Activated CD4-positive, alpha-beta T cell treated with anti-CD3 and anti-CD28 coated beads for 36 hours (primary cell): ENCODE measurements around the gene ZBTB43. TPM values are rescaled to one million over a fixed set of nuclear protein-coding genes. Genes with fewer than 3 reads are reported as not detected.

Experiments used
- ATAC-seq: fragments of 200-7000 bp; cut with Tn5 transposase; one replicate; pipeline ENCODE4 v1.10.0; 2021; ENCODE audit warnings: mild to moderate bottlenecking, moderate library complexity
- CTCF ChIA-PET: fragments of 350-600 bp; sonication (Branson Sonifier 250); formaldehyde crosslinking; loops from one replicate; lab custom pipeline; 2021; ENCODE audit warnings: antibody characterized with exemption; lab: Charles Lee
- POLR2A ChIA-PET: fragments of 350-600 bp; sonication (Branson Sonifier 250); formaldehyde crosslinking; loops from one replicate; lab custom pipeline; 2021; ENCODE audit warnings: antibody characterized with exemption, inconsistent platforms; lab: Charles Lee
- DNase-seq: peaks from one replicate; pipeline ENCODE4 v3.0.0-alpha.2; 2020
- H3K27ac Mint-ChIP-seq: one replicate; pipeline ENCODE4 v1.8.0; 2021; ENCODE audit warnings: mixed read lengths
- H3K27me3 Mint-ChIP-seq: one replicate; pipeline ENCODE4 v1.8.0; 2021; ENCODE audit warnings: mixed read lengths
- H3K36me3 Mint-ChIP-seq: one replicate; pipeline ENCODE4 v1.8.0; 2021; ENCODE audit warnings: low read depth, mixed read lengths
- H3K4me1 Mint-ChIP-seq: one replicate; pipeline ENCODE4 v1.8.0; 2021; ENCODE audit warnings: mixed read lengths
- H3K4me3 Mint-ChIP-seq: one replicate; pipeline ENCODE4 v1.8.0; 2021; ENCODE audit warnings: mild to moderate bottlenecking, moderate library complexity, mixed read lengths
- H3K9me3 Mint-ChIP-seq: one replicate; pipeline ENCODE4 v1.8.0; 2021; ENCODE audit warnings: low read depth, mixed read lengths
- intact Hi-C, 2 experiments: fragments of 100-400 bp; cut with DNase I in 1 of 2; cut with micrococcal nuclease in 1 of 2; formaldehyde crosslinking; loops; one replicate each; pipeline versions ENCODE4 v1.14.2 to v1.15.1; 2022 to 2024; cut with DNase I, micrococcal nuclease
- total RNA-seq, 2 experiments: library from RNA; stranded (reverse); gene quantifications; one replicate each; pipeline ENCODE4 v1.2.3, GENCODE V29; 2021

ZBTB43 gene, protein sequence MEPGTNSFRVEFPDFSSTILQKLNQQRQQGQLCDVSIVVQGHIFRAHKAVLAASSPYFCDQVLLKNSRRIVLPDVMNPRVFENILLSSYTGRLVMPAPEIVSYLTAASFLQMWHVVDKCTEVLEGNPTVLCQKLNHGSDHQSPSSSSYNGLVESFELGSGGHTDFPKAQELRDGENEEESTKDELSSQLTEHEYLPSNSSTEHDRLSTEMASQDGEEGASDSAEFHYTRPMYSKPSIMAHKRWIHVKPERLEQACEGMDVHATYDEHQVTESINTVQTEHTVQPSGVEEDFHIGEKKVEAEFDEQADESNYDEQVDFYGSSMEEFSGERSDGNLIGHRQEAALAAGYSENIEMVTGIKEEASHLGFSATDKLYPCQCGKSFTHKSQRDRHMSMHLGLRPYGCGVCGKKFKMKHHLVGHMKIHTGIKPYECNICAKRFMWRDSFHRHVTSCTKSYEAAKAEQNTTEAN
- 10 to 100 TPM; 19.3 to 23.0 TPM for total RNA-seq

DNA sequence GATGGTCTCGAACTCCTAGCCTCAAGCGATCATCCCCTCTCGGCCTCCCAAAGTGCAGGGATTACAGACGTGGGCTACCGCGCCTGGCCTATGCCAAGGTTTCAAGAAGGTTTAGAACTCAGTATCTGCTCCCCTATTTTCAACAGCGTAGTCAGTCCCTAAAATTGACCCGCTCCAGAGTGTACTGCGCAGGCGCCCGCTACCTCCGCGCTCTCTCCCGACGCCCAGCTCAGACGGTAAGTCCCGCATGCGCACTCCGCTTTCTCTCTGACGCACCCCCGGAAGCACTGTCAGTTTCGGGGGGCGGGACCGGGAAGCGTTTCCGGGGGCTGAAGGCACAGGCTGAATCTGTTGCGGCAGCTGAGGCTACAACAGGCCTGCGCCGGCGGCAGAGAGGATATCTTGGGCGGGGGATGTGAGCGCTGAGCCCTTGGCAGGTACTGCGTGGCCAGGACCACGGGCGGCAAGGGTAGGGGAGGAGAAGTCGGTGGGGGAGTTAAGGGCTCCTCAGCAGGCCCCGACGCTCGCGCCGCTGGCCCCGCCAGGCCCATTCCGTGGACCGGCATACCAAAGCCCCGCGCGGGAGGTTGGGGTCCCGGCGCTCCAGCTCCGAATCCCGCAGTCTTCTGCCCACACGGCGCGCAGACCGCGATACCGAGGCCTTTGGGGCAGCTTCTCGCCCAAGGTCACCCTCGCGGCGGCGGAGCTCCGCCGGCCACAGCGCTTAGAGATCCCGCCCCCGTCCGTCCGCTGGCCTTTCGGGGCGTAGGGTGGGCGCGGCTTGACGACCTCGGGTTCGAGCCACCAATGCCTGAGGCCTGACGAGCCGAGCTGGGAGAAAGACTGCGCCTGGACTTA lies at the start of gene ZBTB43:
TSS of gene ZBTB43 (plus strand) at position 345 of the 858 bp plus-strand sequence. CDS start 27,470 bp downstream, outside the sequence.
- ChIA-PET POLR2A (interaction anchor here (0.6 to 1.3 kb wide), 2 partner anchors 11 to 16 kb away, joined by 4 to 5 read pairs; no protein-coding TSS in a partner anchor), CTCF (interaction anchor here (0.7 to 1.3 kb wide), 4 partner anchors 15 to 627 kb away, joined by 3 to 8 read pairs (median 4); no protein-coding TSS in a partner anchor)
- ATAC-seq (peak; percentile 85), DNase-seq (peak; percentile 99)
- H3K36me3 Mint-ChIP-seq, result peaks cover 11% of the 10 kb centered on the region
- peaks cover 36% of the 10 kb centered on the region for H3K4me1 Mint-ChIP-seq
- no peaks in the 10 kb centered on the region for H3K9me3 Mint-ChIP-seq
- H3K27me3 Mint-ChIP-seq, result no peaks in the 10 kb centered on the region
- peak within 1 kb of the TSS; percentile 100 for H3K27ac Mint-ChIP-seq
- peak within 1 kb of the TSS; percentile 96 for H3K4me3 Mint-ChIP-seq
- intact Hi-C loops, result loop anchor here (1.0 to 10.0 kb wide), 11 partner anchors 14 to 1943 kb away; partner anchors contain the start of genes ZBTB34 (in 2 of the 2), ARPC5L (in 1 of the 2), HSPA5 (in 1 of the 2) and RALGPS1 (in 1 of the 2)

DNA sequence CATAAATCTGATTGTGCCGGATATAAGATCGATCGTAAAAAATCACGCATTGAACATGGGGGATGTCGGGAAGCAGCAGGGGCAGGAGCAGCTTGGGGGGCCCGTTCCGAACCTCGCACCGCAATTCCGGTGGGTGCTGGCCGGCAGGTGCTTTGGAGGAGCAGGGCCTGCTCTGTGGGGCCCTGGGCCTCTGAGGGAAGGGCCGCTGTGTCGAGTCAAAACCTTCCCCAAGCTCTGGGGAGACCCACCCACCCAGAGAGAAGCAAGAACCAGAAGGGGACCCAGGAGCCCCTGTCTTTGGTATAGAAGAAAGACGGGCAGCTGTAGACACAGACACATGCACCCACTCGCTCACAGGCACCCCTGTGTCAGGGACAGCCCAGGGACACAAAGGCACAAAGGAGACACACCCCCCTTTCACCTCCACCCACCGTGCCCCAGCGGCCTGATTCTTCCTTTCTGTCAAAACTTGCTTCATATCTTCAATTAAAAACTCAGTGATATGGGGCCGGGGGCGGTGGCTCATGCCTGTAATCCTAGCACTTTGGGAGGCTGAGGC lies 49.4 kb upstream of the ZBTB43 start:
- no peak overlapping the region for H3K4me3 Mint-ChIP-seq
- ATAC-seq, result no peak
- H3K27ac Mint-ChIP-seq, result no peak overlapping the region
- no peaks in the 10 kb centered on the region for H3K27me3 Mint-ChIP-seq
- no peaks in the 10 kb centered on the region for H3K36me3 Mint-ChIP-seq
- ChIA-PET CTCF (interaction anchor here (3.2 kb wide), 1 partner anchor 50 kb away, joined by 15 read pairs; no protein-coding TSS in a partner anchor), POLR2A (no interaction called here)
- H3K4me1 Mint-ChIP-seq, result no peaks in the 10 kb centered on the region
- H3K9me3 Mint-ChIP-seq, result no peaks in the 10 kb centered on the region
- intact Hi-C loops, result no loop called here
- no peak for DNase-seq

DNA sequence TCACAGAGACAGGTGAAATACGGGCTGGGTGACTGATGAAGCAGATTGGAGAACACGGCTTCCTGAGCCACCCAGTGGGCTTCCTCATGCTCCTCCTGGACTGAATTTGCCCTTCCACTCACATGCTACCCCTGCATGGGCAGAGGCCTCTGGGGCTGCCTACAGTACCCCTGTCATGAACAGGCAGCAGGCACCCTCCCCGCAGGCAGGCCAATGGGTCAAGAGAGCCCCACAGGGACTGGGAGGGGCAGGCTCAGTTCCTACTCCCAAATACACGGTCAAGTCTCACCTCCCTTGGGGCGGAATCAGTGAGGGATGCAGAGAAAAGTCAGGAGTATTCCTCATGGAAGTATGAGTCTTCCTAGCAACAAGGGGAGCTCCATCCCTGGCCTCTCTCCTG lies 48.6 kb upstream of the ZBTB43 start:
- no peaks in the 10 kb centered on the region for H3K27me3 Mint-ChIP-seq
- H3K36me3 Mint-ChIP-seq, result no peaks in the 10 kb centered on the region
- no peak overlapping the region for H3K27ac Mint-ChIP-seq
- no peaks in the 10 kb centered on the region for H3K9me3 Mint-ChIP-seq
- POLR2A ChIA-PET, result no interaction called here
- DNase-seq (no peak), ATAC-seq (no peak)
- H3K4me1 Mint-ChIP-seq, result no peaks in the 10 kb centered on the region
- intact Hi-C loops, result no loop called here
- no peak overlapping the region for H3K4me3 Mint-ChIP-seq
- CTCF ChIA-PET, result no interaction called here

DNA sequence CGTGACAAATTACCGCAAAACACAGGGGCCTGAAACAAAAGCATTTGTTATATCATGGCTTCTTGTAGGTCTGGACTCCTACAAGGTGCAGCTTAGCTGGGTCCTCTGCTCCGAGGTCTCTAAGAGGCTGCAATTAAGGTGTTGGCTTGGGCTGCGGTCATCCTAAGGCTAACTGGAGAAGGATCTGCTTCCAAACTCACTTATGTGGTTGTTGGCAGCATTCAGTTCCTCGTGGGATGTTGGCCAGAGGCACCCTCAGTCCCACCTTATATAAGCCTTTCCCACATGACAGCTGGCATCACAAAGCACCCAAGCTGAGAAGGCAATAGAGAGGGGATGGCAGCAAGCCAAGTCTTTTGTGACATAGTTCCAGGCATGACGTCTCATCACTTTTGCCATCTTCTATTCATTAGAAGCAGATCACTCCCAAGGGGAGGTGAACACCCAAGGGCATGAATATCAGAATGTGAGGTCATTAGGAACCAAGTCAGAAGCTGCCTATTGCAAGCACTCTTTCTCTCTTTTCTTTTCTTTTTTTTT lies 47.9 kb upstream of the ZBTB43 start:
- ATAC-seq (no peak), DNase-seq (no peak)
- no peaks in the 10 kb centered on the region for H3K36me3 Mint-ChIP-seq
- CTCF ChIA-PET, result interaction anchor here (0.6 kb wide), 1 partner anchor 800 kb away, joined by 4 read pairs; no protein-coding TSS in a partner anchor
- no peaks in the 10 kb centered on the region for H3K9me3 Mint-ChIP-seq
- intact Hi-C loops, result no loop called here
- no peaks in the 10 kb centered on the region for H3K27me3 Mint-ChIP-seq
- no peak overlapping the region for H3K4me3 Mint-ChIP-seq
- no peak overlapping the region for H3K27ac Mint-ChIP-seq
- no peaks in the 10 kb centered on the region for H3K4me1 Mint-ChIP-seq
- POLR2A ChIA-PET, result no interaction called here

GRCh38 chr9:126758916-126759585 lies 45.8 kb upstream of the ZBTB43 start:
- H3K9me3 Mint-ChIP-seq, result no peaks in the 10 kb centered on the region
- no peak overlapping the region for H3K27ac Mint-ChIP-seq
- DNase-seq (no peak), ATAC-seq (no peak)
- H3K4me1 Mint-ChIP-seq, result no peaks in the 10 kb centered on the region
- H3K4me3 Mint-ChIP-seq, result no peak overlapping the region
- H3K36me3 Mint-ChIP-seq, result no peaks in the 10 kb centered on the region
- POLR2A ChIA-PET, result no interaction called here
- no peaks in the 10 kb centered on the region for H3K27me3 Mint-ChIP-seq
- intact Hi-C loops, result no loop called here
- CTCF ChIA-PET, result interaction anchor here (0.5 to 2.6 kb wide), 5 partner anchors 10 to 640 kb away, joined by 3 to 10 read pairs (median 5); no protein-coding TSS in a partner anchor

DNA sequence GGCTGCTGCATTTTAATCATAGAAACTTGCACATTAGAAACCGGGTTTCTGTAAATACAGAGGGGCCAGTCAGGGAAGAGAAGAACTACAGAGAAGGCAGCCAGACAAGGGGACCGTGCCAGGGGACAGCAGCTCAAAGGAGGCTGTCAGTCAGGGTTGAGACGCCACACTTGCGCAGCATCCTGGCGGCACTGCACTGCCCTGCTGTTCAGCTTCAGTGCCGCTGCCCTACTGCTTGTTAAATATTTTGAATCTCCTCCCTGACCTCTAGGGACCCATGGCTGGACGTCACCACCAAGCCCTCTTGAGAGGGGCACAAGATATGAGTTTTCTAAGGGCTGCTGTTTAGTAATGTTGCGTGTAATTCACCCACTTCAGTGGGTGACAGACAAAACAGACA lies 43.6 kb upstream of the ZBTB43 start:
- ATAC-seq, result no peak
- ChIA-PET CTCF (interaction anchor here (0.6 to 1.1 kb wide), 2 partner anchors 10 to 34 kb away, joined by 3 read pairs; no protein-coding TSS in a partner anchor), POLR2A (no interaction called here)
- Mint-ChIP-seq H3K4me1 (no peaks in the 10 kb centered on the region), H3K36me3 (no peaks in the 10 kb centered on the region), H3K9me3 (no peaks in the 10 kb centered on the region), H3K27ac (no peak overlapping the region), H3K4me3 (no peak overlapping the region), H3K27me3 (no peaks in the 10 kb centered on the region)
- DNase-seq, result no peak
- intact Hi-C loops, result no loop called here

DNA sequence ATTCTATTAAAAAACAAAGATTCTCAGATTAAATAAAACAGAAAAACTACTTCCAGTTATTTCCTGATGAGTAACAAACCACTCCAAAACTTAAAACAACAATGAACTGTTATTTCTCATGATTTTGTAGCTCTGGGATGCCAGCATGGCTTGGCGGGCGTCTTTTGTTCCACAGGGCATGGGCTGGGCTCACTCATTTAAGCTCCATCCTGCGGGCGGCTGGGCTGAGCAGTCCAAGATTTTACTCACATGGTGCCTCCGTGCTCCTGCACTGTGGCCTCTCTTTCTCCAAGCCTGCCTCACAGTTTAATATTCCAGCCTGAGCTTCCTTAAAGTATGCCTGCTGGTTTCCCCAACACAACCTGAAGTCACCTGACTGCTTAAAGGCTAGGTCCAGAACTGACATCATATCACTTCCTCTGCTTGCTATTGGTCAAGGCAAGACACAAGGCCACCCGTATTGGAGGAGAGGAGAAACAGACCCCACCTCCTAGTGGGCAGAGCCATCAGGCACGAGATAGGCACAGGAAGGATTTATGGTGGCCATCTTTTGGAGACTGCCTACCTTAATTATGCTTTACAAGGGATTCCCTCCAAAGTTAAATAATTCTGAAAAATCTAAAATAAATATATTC lies 41.6 kb upstream of the ZBTB43 start:
- peak; percentile 17 for DNase-seq
- intact Hi-C loops, result no loop called here
- CTCF ChIA-PET, result interaction anchor here (0.6 to 1.5 kb wide), 3 partner anchors 57 to 938 kb away, joined by 3 to 5 read pairs (median 4); no protein-coding TSS in a partner anchor
- H3K4me3 Mint-ChIP-seq, result no peak overlapping the region
- no peaks in the 10 kb centered on the region for H3K27me3 Mint-ChIP-seq
- POLR2A ChIA-PET, result no interaction called here
- no peaks in the 10 kb centered on the region for H3K36me3 Mint-ChIP-seq
- H3K4me1 Mint-ChIP-seq, result no peaks in the 10 kb centered on the region
- ATAC-seq, result peak; percentile 78
- no peak overlapping the region for H3K27ac Mint-ChIP-seq
- no peaks in the 10 kb centered on the region for H3K9me3 Mint-ChIP-seq

GRCh38 chr9:126773004-126773607 lies 31.7 kb upstream of the ZBTB43 start:
- intact Hi-C loops, result no loop called here
- Mint-ChIP-seq H3K27me3 (peaks cover 10% of the 10 kb centered on the region), H3K4me3 (no peak overlapping the region), H3K36me3 (no peaks in the 10 kb centered on the region), H3K4me1 (no peaks in the 10 kb centered on the region), H3K9me3 (no peaks in the 10 kb centered on the region), H3K27ac (no peak overlapping the region)
- DNase-seq (peak; percentile 46), ATAC-seq (peak; percentile 47)
- ChIA-PET CTCF (interaction anchor here (0.6 to 1.0 kb wide), 4 partner anchors 11 to 170 kb away, joined by 3 to 6 read pairs (median 4); no protein-coding TSS in a partner anchor), POLR2A (interaction anchor here (0.6 kb wide), 1 partner anchor 76 kb away, joined by 3 read pairs; no protein-coding TSS in a partner anchor)

DNA sequence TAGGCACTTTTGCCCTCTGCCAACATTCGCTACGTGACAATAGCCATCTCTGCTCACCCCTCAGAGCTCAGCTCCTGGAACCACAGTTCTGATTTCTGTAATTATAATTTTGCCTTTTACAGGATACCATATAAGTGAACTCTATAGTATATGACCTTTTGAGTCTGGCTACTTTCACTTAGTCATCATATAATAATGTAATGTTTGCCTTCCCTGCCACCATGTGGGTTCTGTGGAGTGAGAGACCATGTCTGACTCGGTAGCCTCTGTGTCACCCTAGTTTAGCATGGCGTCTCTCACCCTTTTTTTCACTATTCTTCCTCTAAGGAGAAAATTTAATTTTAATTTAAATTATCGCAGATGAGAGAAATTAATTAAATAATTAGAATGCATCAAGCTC lies 28.9 kb upstream of the ZBTB43 start:
- Mint-ChIP-seq H3K4me1 (no peaks in the 10 kb centered on the region), H3K4me3 (no peak overlapping the region), H3K27ac (no peak overlapping the region), H3K9me3 (no peaks in the 10 kb centered on the region), H3K27me3 (peaks cover 19% of the 10 kb centered on the region), H3K36me3 (no peaks in the 10 kb centered on the region)
- ChIA-PET POLR2A (no interaction called here), CTCF (interaction anchor here (12.1 kb wide), 1 partner anchor 69 kb away, joined by 288 read pairs; no protein-coding TSS in a partner anchor)
- intact Hi-C loops, result no loop called here
- DNase-seq (no peak), ATAC-seq (peak; percentile 39)
